Measurements from ENCODE around the gene SLA2. TPM values are rescaled to one million over a fixed set of nuclear protein-coding genes. Genes with fewer than 3 reads are reported as not detected.

The SLA2 gene
- total and polyA plus RNA-seq, 2 of the 4 experiments (the other 2 are of a cell fraction): 0.03 TPM; not detected in 1

DNA sequence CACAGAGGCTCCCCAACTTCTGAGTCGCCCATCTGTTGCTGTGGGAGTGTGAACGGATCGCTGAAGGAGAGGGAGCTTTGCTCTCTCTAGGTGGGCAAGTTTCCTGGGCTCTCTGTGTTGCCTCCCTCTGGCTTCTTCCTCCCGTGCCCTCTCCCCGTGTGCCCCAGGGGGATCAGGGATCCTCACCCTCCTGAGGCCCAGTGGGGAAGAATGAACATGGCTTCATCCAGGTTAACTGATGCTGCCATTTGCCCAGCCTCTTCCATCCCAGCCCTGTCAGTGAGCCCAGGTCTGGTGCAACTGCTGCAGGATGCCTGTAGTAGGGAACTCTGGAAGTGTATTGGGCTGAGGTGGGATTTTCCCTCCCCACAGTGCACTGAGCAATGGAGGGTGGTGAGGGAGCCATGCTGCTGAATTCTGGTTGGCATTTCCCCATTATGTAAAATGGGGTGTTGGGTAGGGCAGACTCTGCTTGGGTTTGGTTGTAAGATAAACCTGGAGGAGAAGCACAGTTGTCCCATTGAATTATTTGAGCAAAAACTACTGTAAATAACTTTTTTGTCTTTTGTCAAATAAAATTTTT lies 52.6 kb downstream of the SLA2 start:
- Histone ChIP-seq H3K79me1 (ENCODE audit: low read depth in 1 of 2, low read length in 2 of 2) (no peaks in the 10 kb centered on the region), H3K56ac (ENCODE audit: extremely low read depth, insufficient read depth, low read length) (no peak overlapping the region), H3K23ac (ENCODE audit: low read depth, low read length) (no peak overlapping the region), H3K4me1 (ENCODE audit: control insufficient read depth, insufficient read depth, low read length) (no peaks in the 10 kb centered on the region), H3K14ac (replicated peaks; ENCODE audit: low read depth, low read length) (no peak overlapping the region), H3K4me2 (ENCODE audit: low read depth, low read length) (no peak overlapping the region), H4K8ac (ENCODE audit: low read depth in 2 of 2, low read length in 2 of 2) (no peak overlapping the region), H2BK5ac (ENCODE audit: low read depth, low read length, poor library complexity, severe bottlenecking) (no peak overlapping the region), H3K27ac (ENCODE audit: insufficient read depth, low read length) (no peak overlapping the region), H4K5ac (ENCODE audit: low read depth, low read length) (no peak overlapping the region), H2BK120ac (ENCODE audit: low read depth, low read length) (no peak overlapping the region), H3K9me1 (ENCODE audit: insufficient read depth, low read length) (no peaks in the 10 kb centered on the region), H3K4me3 (ENCODE audit: insufficient read depth, low read depth, low read length) (no peak overlapping the region), H2BK20ac (ENCODE audit: low read depth, low read length) (no peak overlapping the region), H2AK9ac (replicated peaks; ENCODE audit: low read depth, low read length, poor library complexity) (no peak overlapping the region), H2BK15ac (ENCODE audit: low read depth, low read length) (no peak overlapping the region), H3K18ac (ENCODE audit: low read depth, low read length) (no peak overlapping the region), H4K91ac (ENCODE audit: insufficient read depth, low read depth, low read length) (no peak overlapping the region), H3K4ac (ENCODE audit: low read depth, low read length) (no peak overlapping the region), H4K20me1 (ENCODE audit: insufficient read depth, low read length) (no peaks in the 10 kb centered on the region), H2AFZ (replicated peaks; ENCODE audit: low read length, poor library complexity) (no peak overlapping the region), H3K9me3 (ENCODE audit: control insufficient read depth, insufficient read depth, low read length) (no peaks in the 10 kb centered on the region), H3K9ac (ENCODE audit: low read depth, low read length) (no peak overlapping the region), H3K27me3 (ENCODE audit: control insufficient read depth, insufficient read depth, low read length) (no peaks in the 10 kb centered on the region), H2AK5ac (ENCODE audit: low read depth, low read length) (no peak overlapping the region), H3K36me3 (ENCODE audit: control insufficient read depth, insufficient read depth, low read length) (peaks cover 15% of the 10 kb centered on the region)
- TF ChIP-seq CHD1 (IDR thresholded peaks at IDR 0.05; ENCODE audit: low read depth, low read length) (no peak), BHLHE40 (IDR thresholded peaks at IDR 0.05; ENCODE audit: low read depth, low read length) (no peak), MXI1 (IDR thresholded peaks at IDR 0.05; ENCODE audit: borderline replicate concordance, low read depth, low read length) (no peak), RCOR1 (IDR thresholded peaks at IDR 0.05; ENCODE audit: insufficient replicate concordance, low read length) (no peak), SMC3 (IDR thresholded peaks at IDR 0.05; ENCODE audit: low read depth, low read length) (no peak), MAFK (IDR thresholded peaks at IDR 0.05; ENCODE audit: low read depth, low read length) (no peak), NFE2L2 (IDR thresholded peaks at IDR 0.05; ENCODE audit: low read depth, low read length) (no peak), RFX5 (IDR thresholded peaks at IDR 0.05; ENCODE audit: low read depth, low read length) (no peak), MAZ (IDR thresholded peaks at IDR 0.05; ENCODE audit: borderline replicate concordance, low read depth, low read length) (no peak), RAD21 (IDR thresholded peaks at IDR 0.05; ENCODE audit: low read length) (no peak), POLR2A (IDR thresholded peaks at IDR 0.05; ENCODE audit: low read depth, low read length) (no peak), CEBPB (IDR thresholded peaks at IDR 0.05; ENCODE audit: low read depth, low read length) (no peak)
- TF ChIP-seq, protein P1, sequence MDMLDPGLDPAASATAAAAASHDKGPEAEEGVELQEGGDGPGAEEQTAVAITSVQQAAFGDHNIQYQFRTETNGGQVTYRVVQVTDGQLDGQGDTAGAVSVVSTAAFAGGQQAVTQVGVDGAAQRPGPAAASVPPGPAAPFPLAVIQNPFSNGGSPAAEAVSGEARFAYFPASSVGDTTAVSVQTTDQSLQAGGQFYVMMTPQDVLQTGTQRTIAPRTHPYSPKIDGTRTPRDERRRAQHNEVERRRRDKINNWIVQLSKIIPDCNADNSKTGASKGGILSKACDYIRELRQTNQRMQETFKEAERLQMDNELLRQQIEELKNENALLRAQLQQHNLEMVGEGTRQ (IDR thresholded peaks at IDR 0.05; ENCODE audit: low read depth, low read length): no peak
- TF ChIP-seq, protein P2, sequence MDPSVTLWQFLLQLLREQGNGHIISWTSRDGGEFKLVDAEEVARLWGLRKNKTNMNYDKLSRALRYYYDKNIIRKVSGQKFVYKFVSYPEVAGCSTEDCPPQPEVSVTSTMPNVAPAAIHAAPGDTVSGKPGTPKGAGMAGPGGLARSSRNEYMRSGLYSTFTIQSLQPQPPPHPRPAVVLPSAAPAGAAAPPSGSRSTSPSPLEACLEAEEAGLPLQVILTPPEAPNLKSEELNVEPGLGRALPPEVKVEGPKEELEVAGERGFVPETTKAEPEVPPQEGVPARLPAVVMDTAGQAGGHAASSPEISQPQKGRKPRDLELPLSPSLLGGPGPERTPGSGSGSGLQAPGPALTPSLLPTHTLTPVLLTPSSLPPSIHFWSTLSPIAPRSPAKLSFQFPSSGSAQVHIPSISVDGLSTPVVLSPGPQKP (IDR thresholded peaks at IDR 0.05; ENCODE audit: borderline replicate concordance, low read depth, low read length): no peak
- TF ChIP-seq, protein P3, sequence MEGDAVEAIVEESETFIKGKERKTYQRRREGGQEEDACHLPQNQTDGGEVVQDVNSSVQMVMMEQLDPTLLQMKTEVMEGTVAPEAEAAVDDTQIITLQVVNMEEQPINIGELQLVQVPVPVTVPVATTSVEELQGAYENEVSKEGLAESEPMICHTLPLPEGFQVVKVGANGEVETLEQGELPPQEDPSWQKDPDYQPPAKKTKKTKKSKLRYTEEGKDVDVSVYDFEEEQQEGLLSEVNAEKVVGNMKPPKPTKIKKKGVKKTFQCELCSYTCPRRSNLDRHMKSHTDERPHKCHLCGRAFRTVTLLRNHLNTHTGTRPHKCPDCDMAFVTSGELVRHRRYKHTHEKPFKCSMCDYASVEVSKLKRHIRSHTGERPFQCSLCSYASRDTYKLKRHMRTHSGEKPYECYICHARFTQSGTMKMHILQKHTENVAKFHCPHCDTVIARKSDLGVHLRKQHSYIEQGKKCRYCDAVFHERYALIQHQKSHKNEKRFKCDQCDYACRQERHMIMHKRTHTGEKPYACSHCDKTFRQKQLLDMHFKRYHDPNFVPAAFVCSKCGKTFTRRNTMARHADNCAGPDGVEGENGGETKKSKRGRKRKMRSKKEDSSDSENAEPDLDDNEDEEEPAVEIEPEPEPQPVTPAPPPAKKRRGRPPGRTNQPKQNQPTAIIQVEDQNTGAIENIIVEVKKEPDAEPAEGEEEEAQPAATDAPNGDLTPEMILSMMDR (conservative IDR thresholded peaks at IDR 0.05; ENCODE audit: low read depth, low read length): no peak
- WGBS, 2 experiments (ENCODE audit: extremely low coverage in 2 of 2, insufficient read length in 1 of 2): no CpG with 5 or more reads among the region's 5 CpGs
- ATAC-seq (ENCODE audit: low read depth): no peak
- ChIA-PET CTCF (no interaction called here), POLR2A (ENCODE audit: unreplicated experiment) (no interaction called here)
- no TSS peak for BruUV-seq (replicated peaks)
- intact Hi-C loops (cut with micrococcal nuclease) (no loop called here), in situ Hi-C loops (cut with MboI; ENCODE audit: low sequenced_read_pairs) (no loop called here), dilution Hi-C loops (cut with HindIII; ENCODE audit: low sequenced_read_pairs, unreplicated experiment) (no loop called here)
- no peak for DNase-seq

Data from IMR-90 (cell line).